A549 treated with ZK216348 at 1 μM for 4 hours (cell line): ENCODE measurements around the gene UNC5A. TPM values are rescaled to one million over a fixed set of nuclear protein-coding genes. Genes with fewer than 3 reads are reported as not detected.

Experiments
- total RNA-seq: library from RNA; stranded (reverse); fragments of 200-300 nt; extraction: Qiagen RNA extraction; gene quantifications from 5 replicates; pipeline ENCODE4 v1.2.3, GENCODE V29; 2022; ENCODE audit warnings: low read depth

Gene UNC5A
- 0.09 to 0.47 TPM (median 0.41 TPM) in 5 replicates for total RNA-seq

DNA sequence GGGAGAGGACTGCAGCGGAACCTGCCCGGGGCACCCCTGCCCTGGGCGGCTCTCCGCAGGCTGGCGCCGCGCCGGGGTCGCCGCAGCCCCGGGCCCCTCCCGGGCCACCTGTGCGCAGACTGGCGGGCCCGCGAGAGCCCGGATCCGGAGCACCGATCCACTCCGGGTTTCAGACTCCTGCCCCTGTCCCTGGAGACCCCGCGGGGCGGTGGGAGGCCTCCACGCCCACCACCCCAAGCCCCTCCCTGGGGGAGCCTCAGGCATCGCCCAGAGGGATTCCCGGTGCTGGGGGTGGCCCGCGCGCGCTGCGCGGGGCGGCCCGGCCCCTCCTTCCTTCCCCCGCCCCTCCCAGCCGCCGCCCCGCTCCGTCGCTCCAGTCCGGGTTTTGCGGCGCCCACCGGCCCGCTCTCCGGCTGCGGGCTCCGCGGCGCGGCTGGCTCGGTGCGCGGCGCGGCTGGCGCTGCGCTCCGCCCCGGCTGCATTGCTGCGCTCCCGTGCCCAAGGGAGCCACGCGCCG, at the start of gene UNC5A:
Gene UNC5A, plus strand, starts transcription at position 479 of the 517 bp plus-strand sequence. CDS start 192 bp downstream, outside the sequence.

DNA sequence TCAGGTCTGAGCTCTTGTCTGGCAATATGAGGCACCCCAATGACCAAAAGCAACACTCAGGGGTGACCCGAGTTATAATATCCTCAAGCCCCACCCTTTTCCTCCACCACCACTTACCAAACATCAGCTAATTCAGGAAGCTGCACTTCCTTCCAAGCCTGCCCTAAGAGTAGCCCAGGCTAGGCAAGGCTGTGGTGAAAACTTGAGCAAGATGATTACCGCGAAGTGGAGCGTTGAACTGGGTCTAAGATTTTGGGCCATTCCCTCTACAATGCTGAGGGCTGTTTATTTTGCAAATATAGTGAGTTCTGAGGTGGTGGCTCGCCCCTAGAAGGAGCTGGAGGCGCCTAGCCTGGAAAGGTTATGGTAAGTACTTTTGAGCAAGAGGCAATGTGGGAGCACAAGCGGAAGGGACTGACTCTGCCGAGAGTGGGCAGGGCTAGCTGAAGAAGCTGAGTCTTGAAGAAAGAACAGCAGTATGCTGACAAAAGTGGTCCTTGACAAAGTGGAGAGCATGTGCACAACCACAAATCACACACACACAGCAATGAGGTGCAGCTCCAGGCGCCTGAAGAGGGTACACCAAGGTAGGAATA, 89.0 kb downstream of the UNC5A start, which contains the start of gene HK3:
Gene HK3, minus strand, starts transcription at position 51 of the 596 bp plus-strand sequence. CDS start 3,187 bp downstream, outside the sequence.

Other genes starting within 250 kb of the UNC5A start
- gene GPRIN1, start 200.4 kb upstream of the UNC5A start, total RNA-seq, result 7.3 to 10.8 TPM (median 10.2 TPM) in 5 replicates
- 0.53 to 1.4 TPM (median 1.2 TPM) in 5 replicates for gene SNCB, start 180.0 kb upstream of the UNC5A start, total RNA-seq
- gene EIF4E1B, start 179.9 kb upstream of the UNC5A start, total RNA-seq, result not detected in 5 replicates
- gene TSPAN17, start 163.1 kb upstream of the UNC5A start, total RNA-seq, result 45.8 to 68.2 TPM (median 62.5 TPM) in 5 replicates
- 0.09 TPM in 1 of 5 replicates, not detected in the others for gene HK3, start 88.8 kb downstream of the UNC5A start, total RNA-seq
- gene UIMC1, start 196.2 kb downstream of the UNC5A start, total RNA-seq, result 41.3 to 46.6 TPM (median 45.0 TPM) in 5 replicates
- 8.9 to 12.5 TPM (median 11.9 TPM) in 5 replicates for gene ZNF346, start 212.1 kb downstream of the UNC5A start, total RNA-seq